ENCODE measurements around the gene CPAMD8.

The CPAMD8 gene

GRCh38 chr19:16889366-16889882 is 137.2 kb downstream of the CPAMD8 start:
- Histone ChIP-seq H3K4me2 (ENCODE audit: low read length) (no peak overlapping the region), H3K79me2 (no peaks in the 10 kb centered on the region), H2AFZ (no peak overlapping the region), H3K4me1 (no peaks in the 10 kb centered on the region), H3K9ac (no peak overlapping the region), H3K9me3 (ENCODE audit: control insufficient read depth, low read length) (no peaks in the 10 kb centered on the region), H3K27me3 (ENCODE audit: control insufficient read depth, insufficient read depth, low read length) (no peaks in the 10 kb centered on the region), H3K36me3 (ENCODE audit: control insufficient read depth, insufficient read depth, low read length) (no peaks in the 10 kb centered on the region), H3K4me3 (ENCODE audit: low read depth, low read length) (no peak overlapping the region), H3K27ac (peak overlapping the region; percentile 73)
- TF ChIP-seq CTCF (IDR thresholded peaks at IDR 0.05) = no peak

GRCh38 chr19:16888629-16889365 is 137.8 kb downstream of the CPAMD8 start, which contains the start of gene F2RL3:
TSS of gene F2RL3 (plus strand) at chr19:16888999. CDS start at chr19:16889190, 191 bp downstream.
- no peak within 1 kb of the TSS for H3K4me3 ChIP-seq (ENCODE audit: low read depth, low read length)
- no peak within 1 kb of the TSS for H2AFZ ChIP-seq
- H3K79me2 ChIP-seq = no peaks in the 10 kb centered on the region
- no peak for TF ChIP-seq CTCF (IDR thresholded peaks at IDR 0.05)
- H3K4me1 ChIP-seq = no peaks in the 10 kb centered on the region
- no peaks in the 10 kb centered on the region for H3K9me3 ChIP-seq (ENCODE audit: control insufficient read depth, low read length)
- no peaks in the 10 kb centered on the region for H3K36me3 ChIP-seq (ENCODE audit: control insufficient read depth, insufficient read depth, low read length)
- H3K9ac ChIP-seq = no peak within 1 kb of the TSS
- peak within 1 kb of the TSS; percentile 73 for H3K27ac ChIP-seq
- no peak within 1 kb of the TSS for H3K4me2 ChIP-seq (ENCODE audit: low read length)
- H3K27me3 ChIP-seq (ENCODE audit: control insufficient read depth, insufficient read depth, low read length) = no peaks in the 10 kb centered on the region

- H3K79me2 ChIP-seq = no peaks in the 10 kb centered on the region
- no peak overlapping the region for H3K9ac ChIP-seq
- no peak overlapping the region for H2AFZ ChIP-seq
- no peaks in the 10 kb centered on the region for H3K36me3 ChIP-seq (ENCODE audit: control insufficient read depth, insufficient read depth, low read length)
- no peaks in the 10 kb centered on the region for H3K4me1 ChIP-seq
- no peaks in the 10 kb centered on the region for H3K9me3 ChIP-seq (ENCODE audit: control insufficient read depth, low read length)
- peak overlapping the region; percentile 72 for H3K27ac ChIP-seq
- TF ChIP-seq CTCF (IDR thresholded peaks at IDR 0.05) = no peak
- no peak overlapping the region for H3K4me3 ChIP-seq (ENCODE audit: low read depth, low read length)
- H3K27me3 ChIP-seq (ENCODE audit: control insufficient read depth, insufficient read depth, low read length) = no peaks in the 10 kb centered on the region
- H3K4me2 ChIP-seq (ENCODE audit: low read length) = no peak overlapping the region
Observed at GRCh38 chr19:16887353-16888265, 139.0 kb downstream of the CPAMD8 start.

- H3K27ac ChIP-seq = peak overlapping the region; percentile 64
- no peak overlapping the region for H3K4me2 ChIP-seq (ENCODE audit: low read length)
- H3K9me3 ChIP-seq (ENCODE audit: control insufficient read depth, low read length) = no peaks in the 10 kb centered on the region
- no peak overlapping the region for H2AFZ ChIP-seq
- H3K36me3 ChIP-seq (ENCODE audit: control insufficient read depth, insufficient read depth, low read length) = no peaks in the 10 kb centered on the region
- H3K9ac ChIP-seq = no peak overlapping the region
- no peak for TF ChIP-seq CTCF (IDR thresholded peaks at IDR 0.05)
- H3K4me3 ChIP-seq (ENCODE audit: low read depth, low read length) = no peak overlapping the region
- H3K4me1 ChIP-seq = no peaks in the 10 kb centered on the region
- no peaks in the 10 kb centered on the region for H3K27me3 ChIP-seq (ENCODE audit: control insufficient read depth, insufficient read depth, low read length)
- H3K79me2 ChIP-seq = no peaks in the 10 kb centered on the region
Observed at GRCh38 chr19:16886305-16886880, 140.2 kb downstream of the CPAMD8 start.

Data from parathyroid adenoma (tissue), 2 donors.